Measurements from ENCODE around the gene DPP3.
"Not testable (repeated sequence)": the region's sequence is repeated elsewhere in the genome, so short reads cannot be mapped to it uniquely, and the experiment has no call there.

DPP3 gene

DNA sequence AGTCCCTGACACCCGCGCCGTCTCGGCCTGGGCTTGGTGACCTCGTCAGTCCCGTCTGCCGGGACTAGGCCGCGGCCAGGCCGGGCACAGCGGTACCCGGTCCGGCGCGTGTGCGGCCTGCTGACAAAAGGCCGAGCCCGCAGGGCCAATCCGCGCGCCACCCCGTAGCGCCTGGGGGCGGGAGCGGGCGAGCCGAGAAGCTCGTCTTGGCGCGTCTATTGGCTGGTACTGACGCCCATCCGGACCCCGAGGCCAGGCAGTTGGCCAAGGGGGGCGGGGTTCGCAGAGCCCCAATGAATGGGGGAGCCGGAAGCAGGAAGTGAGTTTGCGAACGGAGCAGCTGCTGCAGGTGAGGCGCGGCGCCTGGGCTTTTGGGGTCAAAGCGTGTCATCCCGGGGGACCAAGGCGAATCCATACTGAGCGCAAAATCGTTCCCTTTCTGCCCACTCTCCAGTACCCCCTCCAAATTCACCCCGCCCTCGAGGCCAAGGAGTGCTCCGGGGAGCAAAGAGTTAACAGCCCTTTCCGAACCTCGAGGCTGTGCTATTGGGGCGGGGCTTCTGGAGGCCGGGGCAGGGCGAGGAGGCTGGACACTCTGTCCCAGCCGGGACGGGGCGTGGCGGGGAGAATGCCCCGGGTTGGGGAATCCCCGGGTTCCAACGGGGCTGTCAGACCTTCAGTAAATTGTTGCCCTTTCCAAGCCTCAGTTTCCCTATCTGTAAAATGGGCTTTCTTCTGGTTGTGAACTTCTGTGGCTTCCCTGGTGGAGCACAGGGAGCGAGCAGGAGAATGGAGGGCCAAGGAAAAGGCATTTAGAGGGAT is at the start of gene DPP3:
Gene DPP3, plus strand, starts transcription at position 318 of the 822 bp plus-strand sequence. CDS start 1,767 bp downstream, outside the sequence.
- TF ChIP-seq CTCF (IDR thresholded peaks at IDR 0.05; ENCODE audit: control insufficient read depth, extremely low read depth, insufficient read depth), result no peak
- peak within 1 kb of the TSS; percentile 78 for H3K4me3 ChIP-seq (ENCODE audit: low read depth, low read length)
- DNase-seq (ENCODE audit: low read depth), result peak; percentile 89

DNA sequence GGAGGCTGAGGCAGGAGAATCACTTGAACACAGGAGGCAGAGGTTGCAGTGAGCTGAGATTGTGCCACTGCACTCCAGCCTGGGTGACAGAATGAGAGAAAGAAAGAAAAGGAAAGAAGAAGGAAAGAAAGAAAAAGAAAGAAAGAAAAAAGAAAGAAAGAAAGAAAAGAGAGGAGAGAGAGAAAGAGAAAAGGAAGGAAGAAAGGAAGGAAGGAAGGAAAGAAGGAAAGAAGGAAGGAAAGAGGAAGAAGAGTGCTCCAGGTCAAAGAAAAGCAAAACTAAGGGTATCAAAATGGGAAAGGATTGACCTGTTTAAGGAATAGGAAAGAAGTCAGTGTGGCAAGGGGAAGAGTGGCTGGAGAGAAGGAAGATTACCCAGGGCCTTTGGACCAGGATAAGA is 48.9 kb upstream of the DPP3 start:
- DNase-seq (ENCODE audit: low read depth); H3K4me3 ChIP-seq (ENCODE audit: low read depth, low read length): not testable (repeated sequence)

DNA sequence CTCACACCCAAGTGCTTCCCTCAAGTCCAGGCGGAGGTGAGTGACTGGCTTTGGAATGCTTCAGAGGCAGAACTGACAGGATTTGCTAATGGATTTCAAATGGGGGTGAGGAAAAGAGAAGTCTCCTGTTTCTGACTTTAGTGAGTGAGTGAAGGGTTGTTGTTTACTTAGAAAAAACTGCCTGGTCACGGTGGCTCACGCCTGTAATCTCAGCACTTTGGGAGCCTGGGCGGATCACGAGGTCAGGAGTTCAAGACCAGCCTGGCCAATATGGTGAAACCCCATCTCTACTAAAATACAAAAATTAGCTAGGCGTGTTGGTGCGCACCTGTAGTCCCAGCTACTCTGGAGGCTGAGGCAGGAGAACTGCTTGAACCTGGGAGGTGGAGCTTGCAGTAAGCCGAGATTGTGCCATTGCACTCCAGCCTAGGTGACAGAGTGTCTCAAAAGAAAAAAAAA is 48.3 kb upstream of the DPP3 start:
- DNase-seq (ENCODE audit: low read depth); H3K4me3 ChIP-seq (ENCODE audit: low read depth, low read length): not testable (repeated sequence)

DNA sequence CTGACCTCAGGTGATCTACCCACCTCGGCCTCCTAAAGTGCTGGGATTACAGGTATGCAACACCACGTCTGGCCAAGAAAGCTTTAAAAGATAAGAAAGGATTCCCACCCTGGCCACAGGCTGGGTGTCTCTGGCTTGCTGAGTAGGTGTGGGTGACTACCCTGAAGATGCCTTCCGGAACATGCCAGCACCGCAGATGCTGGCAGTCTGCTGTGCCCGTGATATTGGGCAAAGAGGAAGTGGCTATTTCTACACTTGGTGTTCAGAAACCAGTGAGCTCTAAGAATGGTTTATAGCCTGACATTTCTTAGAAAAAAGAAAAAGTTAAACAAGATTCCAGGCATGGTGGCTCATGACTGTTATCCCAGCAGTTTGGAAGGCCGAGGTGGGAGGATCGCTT is 47.6 kb upstream of the DPP3 start:
- no peak for TF ChIP-seq CTCF (IDR thresholded peaks at IDR 0.05; ENCODE audit: control insufficient read depth, extremely low read depth, insufficient read depth)
- no peak overlapping the region for H3K4me3 ChIP-seq (ENCODE audit: low read depth, low read length)
- DNase-seq (ENCODE audit: low read depth), result no peak

GRCh38 chr11:66437979-66438503 is 42.2 kb upstream of the DPP3 start:
- DNase-seq (ENCODE audit: low read depth), result no peak
- H3K4me3 ChIP-seq (ENCODE audit: low read depth, low read length), result peak overlapping the region; percentile 96
- TF ChIP-seq CTCF (IDR thresholded peaks at IDR 0.05; ENCODE audit: control insufficient read depth, extremely low read depth, insufficient read depth), result no peak

DNA sequence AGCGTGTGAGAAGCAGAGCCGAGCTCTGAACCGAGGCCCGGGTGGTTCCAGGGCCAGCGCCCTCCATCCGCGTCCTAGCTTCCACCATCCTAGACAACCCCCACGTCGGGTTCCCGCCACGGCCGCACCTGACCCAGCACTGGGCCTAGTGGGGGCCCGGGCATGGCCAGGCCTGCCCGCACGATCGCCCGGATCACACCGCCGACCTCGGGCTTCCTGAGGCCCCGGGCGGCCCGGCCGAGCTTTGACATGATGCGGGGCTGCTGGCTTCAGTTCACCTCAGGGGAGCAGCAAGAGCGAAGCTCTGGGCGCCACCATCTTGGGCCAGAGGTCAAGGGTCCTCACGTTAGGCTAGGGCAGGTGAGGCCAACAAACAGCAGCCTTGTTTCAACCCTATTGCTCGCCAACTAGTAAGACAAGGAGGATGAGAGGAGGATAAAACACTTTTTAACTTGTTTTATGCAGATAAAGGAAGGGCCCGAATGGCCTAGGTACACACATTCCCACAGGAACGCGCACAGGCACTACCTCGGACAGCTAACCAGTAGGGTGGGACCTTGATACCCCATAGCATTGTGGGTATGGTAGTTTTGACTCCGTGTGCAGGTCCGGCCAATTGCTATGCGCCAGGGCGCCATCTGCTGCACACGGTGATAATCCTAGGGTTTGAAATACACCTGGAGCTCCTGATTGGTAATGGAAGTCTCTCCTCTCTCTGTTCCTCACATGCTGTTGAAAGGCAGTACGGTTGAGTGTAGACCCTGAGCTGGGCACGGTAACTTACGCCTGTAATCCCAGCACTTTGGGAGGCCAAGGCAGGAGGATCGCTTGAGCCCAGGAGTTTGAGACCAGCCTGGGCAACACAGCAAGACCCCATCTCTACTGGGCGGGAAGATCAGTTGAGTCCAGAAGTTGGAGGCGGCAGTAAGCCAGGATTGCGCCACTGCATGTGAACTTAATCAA is 41.4 kb upstream of the DPP3 start, which contains the start of gene MRPL11:
Gene MRPL11, minus strand, starts transcription at position 345 of the 963 bp plus-strand sequence. Its CDS starts 94 bp downstream, at position 251.
- peak; percentile 91 for TF ChIP-seq CTCF (IDR thresholded peaks at IDR 0.05; ENCODE audit: control insufficient read depth, extremely low read depth, insufficient read depth)

DNA sequence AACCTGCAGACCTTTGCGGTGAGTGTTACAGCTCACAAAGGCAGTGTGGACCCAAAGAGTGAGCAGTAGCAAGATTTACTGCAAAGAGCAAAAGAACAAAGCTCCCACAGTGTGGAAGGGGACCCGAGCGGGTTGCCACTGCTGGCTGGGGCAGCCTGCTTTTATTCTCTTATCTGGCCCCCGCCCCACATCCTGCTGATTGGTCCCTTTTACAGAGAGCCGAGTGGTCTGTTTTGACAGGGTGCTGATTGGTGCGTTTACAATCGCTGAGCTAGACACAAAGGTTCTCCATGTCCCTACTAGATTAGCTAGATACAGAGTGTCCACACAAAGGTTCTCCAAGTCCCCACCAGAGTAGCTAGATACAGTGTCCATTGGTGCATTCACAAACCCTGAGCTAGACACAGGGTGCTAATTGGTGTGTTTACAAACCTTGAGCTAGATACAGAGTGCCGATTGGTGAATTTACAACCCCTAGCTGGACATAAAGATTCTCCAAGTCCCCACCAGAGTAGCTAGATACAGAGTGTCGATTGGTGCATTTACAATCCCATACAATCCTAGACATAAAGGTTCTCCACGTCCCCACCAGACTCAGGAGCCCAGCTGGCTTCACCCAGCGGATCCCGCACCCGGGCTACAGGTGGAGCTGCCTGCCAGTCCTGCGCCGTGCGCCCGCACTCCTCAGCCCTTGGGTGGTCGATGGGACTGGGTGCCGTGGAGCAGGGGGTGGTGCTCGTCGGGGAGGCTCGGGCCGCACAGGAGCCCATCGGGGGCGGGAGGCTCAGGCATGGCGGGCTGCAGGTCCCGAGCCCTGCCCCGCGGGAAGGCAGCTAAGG is 39.9 kb upstream of the DPP3 start:
- H3K4me3 ChIP-seq (ENCODE audit: low read depth, low read length); DNase-seq (ENCODE audit: low read depth): not testable (repeated sequence)

More for the DNA sequence above, 41.4 kb upstream of the DPP3 start, which contains the start of gene MRPL11:
- peak within 1 kb of the TSS; percentile 96 for H3K4me3 ChIP-seq (ENCODE audit: low read depth, low read length)
- peak; percentile 87 for DNase-seq (ENCODE audit: low read depth)

- DNase-seq (ENCODE audit: low read depth), result not testable (repeated sequence)
Observed at GRCh38 chr11:66440940-66441282, 39.3 kb upstream of the DPP3 start.

More at GRCh38 chr11:66440940-66441282, 39.3 kb upstream of the DPP3 start:
- not testable (repeated sequence) for H3K4me3 ChIP-seq (ENCODE audit: low read depth, low read length)
